Gastroesophageal sphincter (tissue), 3 donors: ENCODE results near the gene CCSER1.

Experiments
- CTCF ChIP-seq, 4 experiments: fragments of 200-600 bp in 2 of 4; fragments of 450-650 bp in 2 of 4; sonication (generic) in 1 of 4; IDR thresholded peaks; one replicate each; pipeline ENCODE4 v1.5.1; 2017 to 2019; ENCODE audit warnings: antibody characterized with exemption in 4 of 4, mild to moderate bottlenecking in 2 of 4, moderate library complexity in 2 of 4
- EP300 ChIP-seq: sonication (generic); formaldehyde crosslinking; IDR thresholded peaks from one replicate; pipeline ENCODE4 v1.6.1; 2017; ENCODE audit warnings: antibody characterized with exemption, mild to moderate bottlenecking
- POLR2A ChIP-seq, 2 donors: fragments of 450-650 bp; IDR thresholded peaks; one replicate each; pipeline ENCODE4 v1.6.1; 2017; ENCODE audit warnings: antibody characterized with exemption in 2 of 2, mild to moderate bottlenecking in 2 of 2, moderate library complexity in 1 of 2
- POLR2AphosphoS5 ChIP-seq: sonication (generic); formaldehyde crosslinking; IDR thresholded peaks from one replicate; pipeline ENCODE4 v1.6.1; 2017; ENCODE audit warnings: antibody characterized with exemption

GRCh38 chr4:91596718-91597117 is 1469.5 kb downstream of the CCSER1 start:
- TF ChIP-seq CTCF (IDR thresholded peaks at IDR 0.05), result no peak
- no peak for TF ChIP-seq POLR2A (IDR thresholded peaks at IDR 0.05)
- TF ChIP-seq EP300, result no peak
- TF ChIP-seq POLR2AphosphoS5, result no peak
